H9 (cell line): ENCODE measurements around the gene MBNL1. TPM values are rescaled to one million over a fixed set of nuclear protein-coding genes. Genes with fewer than 3 reads are reported as not detected.

Experiments used
- DNase-seq: peaks from one replicate; pipeline ENCODE4 v3.0.0-alpha.2; 2017
- H2AFZ ChIP-seq: one replicate; pipeline ENCODE4 v1.6.1; 2013; ENCODE audit warnings: mild to moderate bottlenecking, low read length, control low read depth, moderate library complexity
- H2AK5ac ChIP-seq: 2 replicates; pipeline ENCODE4 v1.6.1; 2013; ENCODE audit warnings: low read length, control low read depth, mixed read lengths; ENCODE audit not compliant: insufficient read length
- H2BK120ac ChIP-seq: one replicate; pipeline ENCODE4 v1.6.1; 2013; ENCODE audit warnings: low read depth, mild to moderate bottlenecking, low read length, control low read depth, inconsistent platforms; ENCODE audit not compliant: poor library complexity, severe bottlenecking
- H2BK12ac ChIP-seq: 2 replicates; pipeline ENCODE4 v1.6.1; 2013; ENCODE audit warnings: low read length, control low read depth, mixed read lengths, low read depth; ENCODE audit not compliant: insufficient read length
- H2BK15ac ChIP-seq: 2 replicates; pipeline ENCODE4 v1.6.1; 2013; ENCODE audit warnings: low read depth, low read length, control low read depth
- H2BK20ac ChIP-seq: one replicate; pipeline ENCODE4 v1.6.1; 2013; ENCODE audit warnings: low read depth, mild to moderate bottlenecking, low read length, control low read depth, inconsistent platforms; ENCODE audit not compliant: poor library complexity, severe bottlenecking
- H2BK5ac ChIP-seq: 2 replicates; pipeline ENCODE4 v1.6.1; 2013; ENCODE audit warnings: low read length, control low read depth, mixed read lengths; ENCODE audit not compliant: insufficient read length
- H3K14ac ChIP-seq: 2 replicates; pipeline ENCODE4 v1.6.1; 2013; ENCODE audit warnings: low read length, control low read depth; ENCODE audit not compliant: insufficient read depth
- H3K18ac ChIP-seq: 2 replicates; pipeline ENCODE4 v1.6.1; 2013; ENCODE audit warnings: low read depth, mild to moderate bottlenecking, mixed read lengths, low read length, control low read depth; ENCODE audit not compliant: insufficient read length
- H3K23ac ChIP-seq: 2 replicates; pipeline ENCODE4 v1.6.1; 2013; ENCODE audit warnings: low read length, control low read depth, mixed read lengths, low read depth; ENCODE audit not compliant: insufficient read length
- H3K23me2 ChIP-seq: 2 replicates; pipeline ENCODE4 v1.6.1; 2013; ENCODE audit warnings: low read depth, mild to moderate bottlenecking, mixed read lengths, low read length, control low read depth; ENCODE audit not compliant: insufficient read length, poor library complexity, severe bottlenecking
- H3K27ac ChIP-seq: 2 replicates; pipeline ENCODE4 v1.5.1; 2013; ENCODE audit warnings: low read length, control low read depth, mixed read lengths, low read depth; ENCODE audit not compliant: insufficient read length
- H3K27me3 ChIP-seq: 2 replicates; pipeline ENCODE4 v1.6.1; 2013; ENCODE audit warnings: low read length, control low read depth, inconsistent platforms; ENCODE audit not compliant: insufficient read depth
- H3K4ac ChIP-seq: 2 replicates; pipeline ENCODE4 v1.6.1; 2013; ENCODE audit warnings: low read depth, mild to moderate bottlenecking, control low read depth, inconsistent platforms, low read length, moderate library complexity
- H3K4me1 ChIP-seq: 2 replicates; pipeline ENCODE4 v1.6.1; 2013; ENCODE audit warnings: low read length, control low read depth, inconsistent platforms; ENCODE audit not compliant: insufficient read depth
- H3K4me2 ChIP-seq: 2 replicates; pipeline ENCODE4 v1.6.1; 2013; ENCODE audit warnings: low read length, control low read depth, mixed read lengths; ENCODE audit not compliant: insufficient read length, insufficient read depth
- H3K56ac ChIP-seq: 2 replicates; pipeline ENCODE4 v1.6.1; 2013; ENCODE audit warnings: low read depth, mild to moderate bottlenecking, mixed read lengths, low read length, control low read depth; ENCODE audit not compliant: insufficient read length
- H3K79me1 ChIP-seq: 2 replicates; pipeline ENCODE4 v1.6.1; 2013; ENCODE audit warnings: low read depth, mild to moderate bottlenecking, moderate library complexity, low read length, control low read depth, inconsistent platforms; ENCODE audit not compliant: insufficient read depth, poor library complexity, severe bottlenecking
- H3K79me2 ChIP-seq: 2 replicates; pipeline ENCODE4 v1.6.1; 2013; ENCODE audit warnings: low read length, control low read depth, inconsistent platforms; ENCODE audit not compliant: insufficient read depth
- H3K9ac ChIP-seq: 2 replicates; pipeline ENCODE4 v1.6.1; 2013; ENCODE audit warnings: low read length, control low read depth, mixed read lengths; ENCODE audit not compliant: insufficient read length; ENCODE audit errors: extremely low read depth
- H3K9me3 ChIP-seq: one replicate; pipeline ENCODE4 v1.6.1; 2013; ENCODE audit warnings: low read depth, low read length, inconsistent platforms; ENCODE audit not compliant: control insufficient read depth
- H3T11ph ChIP-seq: one replicate; pipeline ENCODE4 v1.6.1; 2013; ENCODE audit warnings: mild to moderate bottlenecking, low read length, control low read depth, inconsistent platforms
- H4K20me1 ChIP-seq: one replicate; pipeline ENCODE4 v1.6.1; 2013; ENCODE audit not compliant: control insufficient read depth, insufficient read length, insufficient read depth
- H4K5ac ChIP-seq: 2 replicates; pipeline ENCODE4 v1.6.1; 2013; ENCODE audit warnings: low read depth, mild to moderate bottlenecking, mixed read lengths, low read length, control low read depth; ENCODE audit not compliant: insufficient read length
- H4K8ac ChIP-seq: replicated peaks from 2 replicates; pipeline ENCODE4 v1.6.1; 2013; ENCODE audit warnings: low read length, control low read depth, mixed read lengths, low read depth; ENCODE audit not compliant: insufficient read length
- H4K91ac ChIP-seq: 2 replicates; pipeline ENCODE4 v1.6.1; 2013; ENCODE audit warnings: low read depth, mild to moderate bottlenecking, moderate library complexity, mixed read lengths, low read length, control low read depth; ENCODE audit not compliant: insufficient read length
- H3K27ac Mint-ChIP-seq, 3 experiments: 2 replicates in 2 of 3; 3 replicates in 1 of 3; pipeline ENCODE4 v1.8.0; 2020 to 2021; ENCODE audit warnings: mixed read lengths in 3 of 3, mild to moderate bottlenecking in 1 of 3, moderate library complexity in 1 of 3
- H3K27me3 Mint-ChIP-seq: 2 replicates; pipeline ENCODE4 v1.8.0; 2021; ENCODE audit warnings: low read depth, mild to moderate bottlenecking, moderate library complexity, mixed read lengths
- H3K36me3 Mint-ChIP-seq, 3 experiments: 2 replicates in 2 of 3; 3 replicates in 1 of 3; pipeline ENCODE4 v1.8.0; 2020 to 2021; ENCODE audit warnings: low read depth in 3 of 3, mixed read lengths in 3 of 3; ENCODE audit not compliant: insufficient read depth in 1 of 3
- H3K4me1 Mint-ChIP-seq, 2 experiments: 2 replicates each; pipeline ENCODE4 v1.8.0; 2020; ENCODE audit warnings: mixed read lengths in 2 of 2
- H3K4me3 Mint-ChIP-seq, 2 experiments: 2 replicates in 1 of 2; 3 replicates in 1 of 2; pipeline ENCODE4 v1.8.0; 2020 to 2021; ENCODE audit warnings: mild to moderate bottlenecking in 2 of 2, mixed read lengths in 2 of 2, moderate library complexity in 1 of 2
- H3K9me3 Mint-ChIP-seq, 2 experiments: 2 replicates in 1 of 2; 3 replicates in 1 of 2; pipeline ENCODE4 v1.8.0; 2020; ENCODE audit warnings: mild to moderate bottlenecking in 2 of 2, mixed read lengths in 2 of 2, moderate library complexity in 1 of 2
- WGBS: extraction: QIAGEN DNeasy Blood & Tissue Kit; methylation state at CpG from one replicate; pipeline ENCODE4 v1.1.7; 2013; ENCODE audit warnings: missing lambda C conversion rate, low lambda C conversion rate, mixed read lengths; ENCODE audit not compliant: insufficient read length; ENCODE audit errors: extremely low coverage; 5-methylcytosine and 5-hydroxymethylcytosine counted together
- total RNA-seq: library from RNA; stranded (reverse); gene quantifications from 2 replicates; pipeline ENCODE4 v1.2.1, GENCODE V29; 2021
- TF ChIP-seq, protein P1 (sequence below): fragments of 200-600 bp; sonication (generic); conservative IDR thresholded peaks from 3 replicates; pipeline ENCODE4 v1.8.0; 2021; ENCODE audit warnings: antibody characterized with exemption, mild to moderate bottlenecking

The MBNL1 gene
- total RNA-seq, 1 experiment from 2014 or later: 14.9 TPM

DNA sequence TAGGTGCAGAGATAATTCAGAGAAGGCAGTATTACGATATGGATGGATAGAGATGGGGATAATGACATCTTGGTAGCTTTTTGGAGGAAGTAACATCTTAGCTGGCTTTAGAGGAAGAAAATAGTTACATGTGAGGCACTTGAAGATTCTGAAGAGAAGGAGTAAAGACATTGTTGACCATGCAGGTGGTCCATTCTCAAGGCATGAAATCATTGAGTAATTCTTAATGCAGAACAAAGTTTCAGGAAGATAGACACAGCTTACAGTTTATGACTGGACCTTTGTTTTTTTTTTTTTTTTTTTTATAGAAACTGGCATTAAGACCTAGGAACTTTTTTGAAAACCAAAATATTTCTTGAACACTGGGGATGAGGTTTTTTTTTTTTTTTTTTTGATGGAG is 28.2 kb downstream of the MBNL1 start:
- Histone ChIP-seq H3T11ph (no peak overlapping the region), H3K18ac (no peak overlapping the region), H3K4me1 (0 out of 2 replicates have a peak, but pooled peaks cover 4% of the 10 kb centered on the region), H3K27me3 (no peaks in the 10 kb centered on the region), H4K5ac (no peak overlapping the region), H3K56ac (no peak overlapping the region), H3K27ac (no peak overlapping the region), H2AFZ (no peak overlapping the region), H3K9me3 (no peaks in the 10 kb centered on the region), H2BK12ac (no peak overlapping the region), H2BK5ac (no peak overlapping the region), H2BK15ac (no peak overlapping the region), H3K23me2 (no peaks in the 10 kb centered on the region), H4K20me1 (no peaks in the 10 kb centered on the region), H2BK120ac (no peak overlapping the region), H3K4me2 (no peak overlapping the region), H3K23ac (no peak overlapping the region), H3K4ac (no peak overlapping the region), H4K91ac (no peak overlapping the region), H3K9ac (no peak overlapping the region), H2BK20ac (no peak overlapping the region), H3K79me2 (peaks cover 5% of the 10 kb centered on the region; the same call in 1 of the 2 replicates), H4K8ac (no peak overlapping the region), H2AK5ac (no peak overlapping the region), H3K79me1 (no peaks in the 10 kb centered on the region), H3K14ac (no peak overlapping the region)
- WGBS: no CpG with 5 or more reads among the region's 1 CpG
- TF ChIP-seq, protein P1, sequence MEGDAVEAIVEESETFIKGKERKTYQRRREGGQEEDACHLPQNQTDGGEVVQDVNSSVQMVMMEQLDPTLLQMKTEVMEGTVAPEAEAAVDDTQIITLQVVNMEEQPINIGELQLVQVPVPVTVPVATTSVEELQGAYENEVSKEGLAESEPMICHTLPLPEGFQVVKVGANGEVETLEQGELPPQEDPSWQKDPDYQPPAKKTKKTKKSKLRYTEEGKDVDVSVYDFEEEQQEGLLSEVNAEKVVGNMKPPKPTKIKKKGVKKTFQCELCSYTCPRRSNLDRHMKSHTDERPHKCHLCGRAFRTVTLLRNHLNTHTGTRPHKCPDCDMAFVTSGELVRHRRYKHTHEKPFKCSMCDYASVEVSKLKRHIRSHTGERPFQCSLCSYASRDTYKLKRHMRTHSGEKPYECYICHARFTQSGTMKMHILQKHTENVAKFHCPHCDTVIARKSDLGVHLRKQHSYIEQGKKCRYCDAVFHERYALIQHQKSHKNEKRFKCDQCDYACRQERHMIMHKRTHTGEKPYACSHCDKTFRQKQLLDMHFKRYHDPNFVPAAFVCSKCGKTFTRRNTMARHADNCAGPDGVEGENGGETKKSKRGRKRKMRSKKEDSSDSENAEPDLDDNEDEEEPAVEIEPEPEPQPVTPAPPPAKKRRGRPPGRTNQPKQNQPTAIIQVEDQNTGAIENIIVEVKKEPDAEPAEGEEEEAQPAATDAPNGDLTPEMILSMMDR: no peak
- no peak for DNase-seq
- Mint-ChIP-seq H3K27me3 (no peaks in the 10 kb centered on the region), H3K27ac (no peak overlapping the region; a peak in 1 of 7 replicates), H3K4me3 (no peak overlapping the region), H3K4me1 (peaks cover 40 to 46% of the 10 kb centered on the region in 2 experiments), H3K36me3 (no peaks in the 10 kb centered on the region), H3K9me3 (no peaks in the 10 kb centered on the region)
